PC-9 (cell line): ENCODE data around the gene IQCN. TPM values are rescaled to one million over a fixed set of nuclear protein-coding genes. Genes with fewer than 3 reads are reported as not detected.

Source experiments
- BruUV-seq: library from RNA; stranded (reverse); fragments of 400-500 nt; replicated peaks from 2 replicates; lab custom pipeline; 2021; lab: Mats Ljungman, UMichigan
- CTCF ChIA-PET: fragments of 300-600 bp; sonication (Branson Sonifier 250); formaldehyde crosslinking; loops from one replicate; lab custom pipeline; 2022; ENCODE audit warnings: antibody characterized with exemption; lab: Charles Lee
- POLR2A ChIA-PET: fragments of 300-600 bp; sonication (Branson Sonifier 250); formaldehyde crosslinking; loops from one replicate; lab custom pipeline; 2022; ENCODE audit warnings: antibody characterized with exemption; ENCODE audit not compliant: unreplicated experiment; lab: Charles Lee
- DNase-seq, 2 experiments: peaks; one replicate each; pipeline versions ENCODE4 v3.0.0 to v3.0.0-alpha.2; 2015 to 2022; ENCODE audit warnings: mixed read lengths in 1 of 2
- H2AFZ ChIP-seq: fragments of 200-600 bp; sonication (generic); 2 replicates; pipeline ENCODE4 v1.8.1; 2017; ENCODE audit warnings: antibody characterized with exemption
- H3F3A ChIP-seq: fragments of 200-600 bp; sonication (generic); 2 replicates; pipeline ENCODE4 v1.8.1; 2017; ENCODE audit warnings: antibody characterized with exemption, mild to moderate bottlenecking, low read depth; ENCODE audit not compliant: insufficient read depth
- H3K27ac ChIP-seq: fragments of 200-600 bp; sonication (generic); 2 replicates; pipeline ENCODE4 v1.6.1; 2016; ENCODE audit warnings: mixed run types
- H3K27me3 ChIP-seq: fragments of 200-600 bp; sonication (generic); 2 replicates; pipeline ENCODE4 v1.6.1; 2016; ENCODE audit warnings: low read depth, mixed run types; ENCODE audit not compliant: insufficient read depth
- H3K36me3 ChIP-seq: fragments of 200-600 bp; sonication (generic); 2 replicates; pipeline ENCODE4 v1.6.1; 2016; ENCODE audit warnings: low read depth, mixed run types
- H3K4me1 ChIP-seq: fragments of 200-600 bp; sonication (generic); replicated peaks from 2 replicates; pipeline ENCODE4 v1.6.1; 2016; ENCODE audit warnings: mixed run types; ENCODE audit not compliant: insufficient read depth
- H3K4me2 ChIP-seq: fragments of 200-600 bp; sonication (generic); 2 replicates; pipeline ENCODE4 v1.6.1; 2017; ENCODE audit warnings: mixed run types
- H3K4me3 ChIP-seq: fragments of 200-600 bp; sonication (generic); 2 replicates; pipeline ENCODE4 v1.6.1; 2016; ENCODE audit warnings: mixed run types
- H3K79me2 ChIP-seq: fragments of 200-600 bp; sonication (generic); 2 replicates; pipeline ENCODE4 v1.6.1; 2017; ENCODE audit warnings: low read depth, mixed run types
- H3K9me2 ChIP-seq: fragments of 200-600 bp; sonication (generic); 2 replicates; pipeline ENCODE4 v1.8.1; 2017; ENCODE audit warnings: mild to moderate bottlenecking; ENCODE audit not compliant: insufficient read depth
- H3K9me3 ChIP-seq: fragments of 200-600 bp; sonication (generic); 2 replicates; pipeline ENCODE4 v1.8.1; 2016; ENCODE audit warnings: low read depth; ENCODE audit not compliant: insufficient read depth
- H4K20me1 ChIP-seq: fragments of 200-600 bp; sonication (generic); 2 replicates; pipeline ENCODE4 v1.8.1; 2017; ENCODE audit not compliant: insufficient read depth
- EZH2 ChIP-seq: fragments of 200-600 bp; sonication (generic); IDR thresholded peaks from 2 replicates; pipeline ENCODE4 v1.8.0; 2017; ENCODE audit warnings: antibody characterized with exemption, low read depth
- intact Hi-C: fragments of 100-400 bp; cut with micrococcal nuclease; formaldehyde crosslinking; loops from one replicate; pipeline ENCODE4 v1.10.0; 2022; ENCODE audit not compliant: unreplicated experiment
- total RNA-seq: library from RNA; stranded (reverse); gene quantifications from 2 replicates; pipeline ENCODE4 v1.2.3, GENCODE V29; 2021
- TF ChIP-seq, protein P1 (sequence below): fragments of 200-600 bp; sonication (generic); conservative IDR thresholded peaks from 2 replicates; pipeline ENCODE4 v1.6.1; 2017; ENCODE audit warnings: mixed run types, antibody characterized with exemption, mild to moderate bottlenecking, moderate library complexity

The IQCN gene
- total RNA-seq, 1 experiment from 2014 or later: 7.3 TPM

DNA sequence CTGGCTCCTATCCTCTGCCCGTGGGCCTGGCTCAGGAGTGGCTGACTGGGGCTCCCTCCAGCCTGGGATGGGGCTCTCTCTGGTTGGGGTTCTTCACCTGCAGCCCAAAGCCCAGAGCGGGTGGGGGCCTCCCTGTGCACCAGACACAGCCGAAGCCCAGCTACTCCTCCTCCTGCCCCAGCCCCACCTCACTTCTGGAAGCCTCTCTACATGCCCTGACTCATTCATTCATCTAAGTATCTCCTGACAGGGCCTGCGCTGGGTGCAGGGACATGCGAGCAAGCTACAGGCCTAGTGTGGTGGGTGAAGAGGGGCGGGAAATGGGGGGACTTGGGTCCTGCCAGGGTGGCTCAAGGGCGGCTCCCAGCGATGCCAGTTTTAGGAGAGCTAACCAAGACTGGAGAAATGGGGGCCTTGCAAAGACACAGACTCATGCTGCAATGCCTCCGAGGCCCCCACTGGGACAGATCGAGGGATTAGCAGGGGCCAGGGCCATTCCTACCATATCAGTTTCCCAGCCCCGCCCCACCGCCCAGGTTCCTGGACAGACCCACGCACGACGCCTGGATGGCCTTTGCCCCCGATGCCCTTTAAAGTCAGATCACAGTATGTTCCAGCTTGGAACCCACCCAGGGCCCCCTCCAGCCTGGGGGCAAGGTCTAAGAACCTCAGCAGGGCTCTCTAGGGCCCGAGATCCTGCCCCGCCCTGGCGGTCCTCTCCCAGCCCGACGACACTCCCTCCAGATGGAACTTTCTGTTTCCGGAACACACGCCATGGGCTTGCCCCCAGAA lies 36.1 kb upstream of the IQCN start:
- H3K4me1 ChIP-seq: 0 out of 2 replicates have a peak, but pooled peaks cover 2% of the 10 kb centered on the region
- CTCF ChIA-PET: no interaction called here

DNA sequence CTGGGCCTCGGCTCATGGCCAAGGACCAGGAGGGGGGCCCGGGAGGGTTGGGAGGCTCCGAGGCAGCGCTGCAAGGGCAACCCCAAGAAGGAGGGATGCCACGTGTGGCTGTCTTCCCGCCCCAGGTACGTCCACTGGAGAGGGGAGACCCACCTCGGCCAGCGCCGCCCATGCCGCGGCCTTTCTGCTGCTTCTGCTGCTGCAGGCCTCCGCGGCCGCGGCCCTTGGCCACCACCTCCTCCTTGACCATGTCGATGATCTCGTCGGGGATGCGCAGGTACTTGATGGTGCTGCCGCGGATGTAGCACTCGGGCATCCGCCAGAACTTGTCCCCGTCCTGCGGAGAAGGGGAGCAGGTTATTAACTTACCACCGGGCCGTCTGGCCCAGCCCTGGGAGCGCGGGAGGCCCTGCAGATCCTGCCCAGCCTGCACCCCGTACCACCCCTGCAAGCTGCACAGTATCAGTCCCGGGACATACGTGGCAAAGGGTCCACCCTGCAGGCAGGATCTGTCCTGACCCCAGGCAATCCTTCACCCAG lies 35.3 kb upstream of the IQCN start:
- H3K36me3 ChIP-seq: peaks cover 19% of the 10 kb centered on the region; the same call in 1 of the 2 replicates
- CTCF ChIA-PET: no interaction called here
- no TSS peak for BruUV-seq

More for the DNA sequence above, 36.1 kb upstream of the IQCN start:
- Histone ChIP-seq H3F3A (peaks cover 28% of the 10 kb centered on the region; the same call in 1 of the 2 replicates), H4K20me1 (peaks cover 14% of the 10 kb centered on the region; the same call in 1 of the 2 replicates), H3K27ac (no peak overlapping the region), H2AFZ (no peak overlapping the region), H3K9me2 (no peaks in the 10 kb centered on the region), H3K27me3 (no peaks in the 10 kb centered on the region), H3K4me3 (no peak overlapping the region), H3K4me2 (no peak overlapping the region), H3K79me2 (peaks cover 18% of the 10 kb centered on the region; the same call in 1 of the 2 replicates), H3K36me3 (peaks cover 20% of the 10 kb centered on the region), H3K9me3 (no peaks in the 10 kb centered on the region)
- BruUV-seq: no TSS peak
- intact Hi-C loops: no loop called here
- TF ChIP-seq EZH2: no peak
- TF ChIP-seq, protein P1, sequence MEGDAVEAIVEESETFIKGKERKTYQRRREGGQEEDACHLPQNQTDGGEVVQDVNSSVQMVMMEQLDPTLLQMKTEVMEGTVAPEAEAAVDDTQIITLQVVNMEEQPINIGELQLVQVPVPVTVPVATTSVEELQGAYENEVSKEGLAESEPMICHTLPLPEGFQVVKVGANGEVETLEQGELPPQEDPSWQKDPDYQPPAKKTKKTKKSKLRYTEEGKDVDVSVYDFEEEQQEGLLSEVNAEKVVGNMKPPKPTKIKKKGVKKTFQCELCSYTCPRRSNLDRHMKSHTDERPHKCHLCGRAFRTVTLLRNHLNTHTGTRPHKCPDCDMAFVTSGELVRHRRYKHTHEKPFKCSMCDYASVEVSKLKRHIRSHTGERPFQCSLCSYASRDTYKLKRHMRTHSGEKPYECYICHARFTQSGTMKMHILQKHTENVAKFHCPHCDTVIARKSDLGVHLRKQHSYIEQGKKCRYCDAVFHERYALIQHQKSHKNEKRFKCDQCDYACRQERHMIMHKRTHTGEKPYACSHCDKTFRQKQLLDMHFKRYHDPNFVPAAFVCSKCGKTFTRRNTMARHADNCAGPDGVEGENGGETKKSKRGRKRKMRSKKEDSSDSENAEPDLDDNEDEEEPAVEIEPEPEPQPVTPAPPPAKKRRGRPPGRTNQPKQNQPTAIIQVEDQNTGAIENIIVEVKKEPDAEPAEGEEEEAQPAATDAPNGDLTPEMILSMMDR: no peak
- DNase-seq: no peak
- POLR2A ChIA-PET: no interaction called here

DNA sequence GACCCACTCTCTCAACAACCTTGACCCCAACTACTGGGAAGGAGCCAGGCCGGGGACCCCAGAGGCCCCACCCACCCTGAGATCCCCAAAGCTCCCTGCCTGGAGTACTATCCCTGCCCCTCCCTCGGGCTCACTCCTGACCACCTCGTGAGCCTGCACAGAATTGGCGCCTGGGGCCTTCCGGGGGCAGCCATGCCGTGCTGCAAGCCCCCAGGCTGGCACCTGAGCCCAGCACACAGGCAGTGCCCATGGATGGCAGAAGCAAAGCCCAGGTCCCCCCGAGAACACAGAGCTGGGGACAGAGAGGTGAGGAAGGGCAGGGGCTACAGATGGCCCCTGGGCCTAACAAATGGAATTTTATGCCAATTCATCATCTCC lies 34.7 kb upstream of the IQCN start:
- no peaks in the 10 kb centered on the region for H3K9me3 ChIP-seq
- peaks cover 16% of the 10 kb centered on the region; the same call in 1 of the 2 replicates for H3K36me3 ChIP-seq
- ChIA-PET POLR2A (no interaction called here), CTCF (interaction anchor here (0.7 kb wide), 1 partner anchor 29 kb away, joined by 3 read pairs; no protein-coding TSS in a partner anchor)
- no peaks in the 10 kb centered on the region for H3K9me2 ChIP-seq
- BruUV-seq: no TSS peak
- no peak for DNase-seq
- TF ChIP-seq, protein P1: no peak
- no peak overlapping the region for H3K27ac ChIP-seq
- H3K79me2 ChIP-seq: peaks cover 14% of the 10 kb centered on the region; the same call in 1 of the 2 replicates
- no peak overlapping the region for H2AFZ ChIP-seq
- H3F3A ChIP-seq: peaks cover 37% of the 10 kb centered on the region; the same call in 1 of the 2 replicates
- H4K20me1 ChIP-seq: peaks cover 12% of the 10 kb centered on the region; the same call in 1 of the 2 replicates
- no peak overlapping the region for H3K4me2 ChIP-seq
- intact Hi-C loops: no loop called here
- no peaks in the 10 kb centered on the region for H3K27me3 ChIP-seq
- no peak overlapping the region for H3K4me3 ChIP-seq
- peaks cover 16% of the 10 kb centered on the region for H3K4me1 ChIP-seq

More for the DNA sequence above, 35.3 kb upstream of the IQCN start:
- TF ChIP-seq, protein P1: no peak
- no peak for TF ChIP-seq EZH2
- Histone ChIP-seq H3K79me2 (peaks cover 17% of the 10 kb centered on the region; the same call in 1 of the 2 replicates), H3K4me3 (no peak overlapping the region), H3K27ac (no peak overlapping the region), H3K9me3 (no peaks in the 10 kb centered on the region), H3K9me2 (no peaks in the 10 kb centered on the region), H3K4me2 (no peak overlapping the region), H3F3A (peaks cover 32% of the 10 kb centered on the region; the same call in 1 of the 2 replicates), H4K20me1 (peaks cover 14% of the 10 kb centered on the region; the same call in 1 of the 2 replicates), H3K4me1 (peaks cover 9% of the 10 kb centered on the region), H3K27me3 (no peaks in the 10 kb centered on the region), H2AFZ (no peak overlapping the region)
- POLR2A ChIA-PET: no interaction called here
- DNase-seq: no peak
- intact Hi-C loops: no loop called here
